WTC11 (cell line): ENCODE measurements around the gene ADCY1.

Experiments used
- CREB1 ChIP-seq: sonication (generic); formaldehyde crosslinking; IDR thresholded peaks from 2 replicates; pipeline ENCODE4 v1.8.0; 2023; ENCODE audit warnings: mild to moderate bottlenecking, missing genetic modification reagents
- ELF4 ChIP-seq: sonication (generic); formaldehyde crosslinking; IDR thresholded peaks from 2 replicates; pipeline ENCODE4 v1.8.1; 2022; ENCODE audit warnings: low read depth, mild to moderate bottlenecking, moderate library complexity, missing genetic modification reagents
- FOXP4 ChIP-seq: sonication (generic); formaldehyde crosslinking; IDR thresholded peaks from 2 replicates; pipeline ENCODE4 v1.8.0; 2022; ENCODE audit warnings: mild to moderate bottlenecking, missing genetic modification reagents
- GTF2I ChIP-seq: fragments of 250-450 bp; sonication (Bioruptor Pico); conservative IDR thresholded peaks from 2 replicates; pipeline ENCODE4 v1.4.0; 2021; ENCODE audit warnings: mild to moderate bottlenecking
- HMGA2 ChIP-seq: fragments of 250-450 bp; sonication (Bioruptor Pico); IDR thresholded peaks from 2 replicates; pipeline ENCODE4 v1.4.0; 2021; ENCODE audit warnings: mild to moderate bottlenecking, moderate library complexity
- IRF2 ChIP-seq: sonication (generic); formaldehyde crosslinking; IDR thresholded peaks from 2 replicates; pipeline ENCODE4 v1.8.0; 2022; ENCODE audit warnings: low read depth, missing genetic modification reagents, borderline replicate concordance
- NFYB ChIP-seq: sonication (generic); formaldehyde crosslinking; conservative IDR thresholded peaks from 2 replicates; pipeline ENCODE4 v1.8.0; 2022; ENCODE audit warnings: low read depth, missing genetic modification reagents
- TEAD4 ChIP-seq: sonication (generic); formaldehyde crosslinking; IDR thresholded peaks from 2 replicates; pipeline ENCODE4 v1.8.0; 2022; ENCODE audit warnings: mild to moderate bottlenecking, missing genetic modification reagents
- USF2 ChIP-seq: sonication (generic); formaldehyde crosslinking; IDR thresholded peaks from 2 replicates; pipeline ENCODE4 v1.8.1; 2023; ENCODE audit warnings: mild to moderate bottlenecking, missing genetic modification reagents, moderate library complexity
- ZNF512 ChIP-seq: sonication (generic); formaldehyde crosslinking; IDR thresholded peaks from 2 replicates; pipeline ENCODE4 v1.8.1; 2022; ENCODE audit warnings: missing genetic modification reagents, borderline replicate concordance
- TF ChIP-seq, protein P1 (sequence below): fragments of 200-600 bp; IDR thresholded peaks from 2 replicates; pipeline ENCODE4 v1.8.0; 2022; ENCODE audit warnings: antibody characterized with exemption
- TF ChIP-seq, protein P2 (sequence below): sonication (generic); formaldehyde crosslinking; conservative IDR thresholded peaks from 2 replicates; pipeline ENCODE4 v1.8.1; 2023; ENCODE audit warnings: mild to moderate bottlenecking, low read depth, missing genetic modification reagents, moderate library complexity

DNA sequence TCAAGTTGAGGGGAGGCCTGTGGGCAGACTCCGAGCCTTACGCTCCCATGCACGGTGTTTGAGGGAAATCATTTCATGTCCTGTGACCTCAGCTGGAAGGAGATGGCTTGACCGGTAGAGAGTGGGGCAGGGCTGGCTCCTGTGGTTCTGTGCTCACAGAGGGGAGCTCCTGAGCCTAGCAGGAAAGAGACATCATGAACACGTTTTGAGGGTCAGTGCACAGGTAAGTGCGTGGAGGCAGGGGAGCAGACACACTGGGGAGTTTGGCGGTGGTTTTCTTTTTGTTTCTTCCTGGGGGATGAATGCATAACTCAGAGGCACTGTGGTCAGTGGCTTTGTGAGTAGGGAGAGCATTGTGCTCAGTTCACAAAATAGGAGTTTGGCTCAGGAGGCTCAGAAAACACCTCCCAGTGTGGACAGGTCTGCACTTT, 22.5 kb downstream of the ADCY1 start:
- no peak for TF ChIP-seq USF2 (CRISPR knock-in tag)
- TF ChIP-seq, protein P1, sequence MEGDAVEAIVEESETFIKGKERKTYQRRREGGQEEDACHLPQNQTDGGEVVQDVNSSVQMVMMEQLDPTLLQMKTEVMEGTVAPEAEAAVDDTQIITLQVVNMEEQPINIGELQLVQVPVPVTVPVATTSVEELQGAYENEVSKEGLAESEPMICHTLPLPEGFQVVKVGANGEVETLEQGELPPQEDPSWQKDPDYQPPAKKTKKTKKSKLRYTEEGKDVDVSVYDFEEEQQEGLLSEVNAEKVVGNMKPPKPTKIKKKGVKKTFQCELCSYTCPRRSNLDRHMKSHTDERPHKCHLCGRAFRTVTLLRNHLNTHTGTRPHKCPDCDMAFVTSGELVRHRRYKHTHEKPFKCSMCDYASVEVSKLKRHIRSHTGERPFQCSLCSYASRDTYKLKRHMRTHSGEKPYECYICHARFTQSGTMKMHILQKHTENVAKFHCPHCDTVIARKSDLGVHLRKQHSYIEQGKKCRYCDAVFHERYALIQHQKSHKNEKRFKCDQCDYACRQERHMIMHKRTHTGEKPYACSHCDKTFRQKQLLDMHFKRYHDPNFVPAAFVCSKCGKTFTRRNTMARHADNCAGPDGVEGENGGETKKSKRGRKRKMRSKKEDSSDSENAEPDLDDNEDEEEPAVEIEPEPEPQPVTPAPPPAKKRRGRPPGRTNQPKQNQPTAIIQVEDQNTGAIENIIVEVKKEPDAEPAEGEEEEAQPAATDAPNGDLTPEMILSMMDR: no peak
- no peak for TF ChIP-seq IRF2 (CRISPR knock-in tag)
- no peak for TF ChIP-seq TEAD4 (CRISPR knock-in tag)
- TF ChIP-seq HMGA2 (CRISPR knock-in tag): no peak
- TF ChIP-seq GTF2I: no peak
- TF ChIP-seq CREB1 (CRISPR knock-in tag): no peak
- no peak for TF ChIP-seq ELF4
- TF ChIP-seq, protein P2, sequence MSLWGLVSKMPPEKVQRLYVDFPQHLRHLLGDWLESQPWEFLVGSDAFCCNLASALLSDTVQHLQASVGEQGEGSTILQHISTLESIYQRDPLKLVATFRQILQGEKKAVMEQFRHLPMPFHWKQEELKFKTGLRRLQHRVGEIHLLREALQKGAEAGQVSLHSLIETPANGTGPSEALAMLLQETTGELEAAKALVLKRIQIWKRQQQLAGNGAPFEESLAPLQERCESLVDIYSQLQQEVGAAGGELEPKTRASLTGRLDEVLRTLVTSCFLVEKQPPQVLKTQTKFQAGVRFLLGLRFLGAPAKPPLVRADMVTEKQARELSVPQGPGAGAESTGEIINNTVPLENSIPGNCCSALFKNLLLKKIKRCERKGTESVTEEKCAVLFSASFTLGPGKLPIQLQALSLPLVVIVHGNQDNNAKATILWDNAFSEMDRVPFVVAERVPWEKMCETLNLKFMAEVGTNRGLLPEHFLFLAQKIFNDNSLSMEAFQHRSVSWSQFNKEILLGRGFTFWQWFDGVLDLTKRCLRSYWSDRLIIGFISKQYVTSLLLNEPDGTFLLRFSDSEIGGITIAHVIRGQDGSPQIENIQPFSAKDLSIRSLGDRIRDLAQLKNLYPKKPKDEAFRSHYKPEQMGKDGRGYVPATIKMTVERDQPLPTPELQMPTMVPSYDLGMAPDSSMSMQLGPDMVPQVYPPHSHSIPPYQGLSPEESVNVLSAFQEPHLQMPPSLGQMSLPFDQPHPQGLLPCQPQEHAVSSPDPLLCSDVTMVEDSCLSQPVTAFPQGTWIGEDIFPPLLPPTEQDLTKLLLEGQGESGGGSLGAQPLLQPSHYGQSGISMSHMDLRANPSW: no peak
- no peak for TF ChIP-seq ZNF512
- TF ChIP-seq FOXP4 (CRISPR knock-in tag): no peak
- no peak for TF ChIP-seq NFYB (CRISPR knock-in tag)
